Measurements from ENCODE around the gene KRTAP4-5. TPM values are rescaled to one million over a fixed set of nuclear protein-coding genes. Genes with fewer than 3 reads are reported as not detected.
"Not testable (repeated sequence)": the region's sequence is repeated elsewhere in the genome, so short reads cannot be mapped to it uniquely, and the experiment has no call there.

Gene KRTAP4-5
- total and polyA plus RNA-seq, 5 experiments from 2014 or later = not detected

DNA sequence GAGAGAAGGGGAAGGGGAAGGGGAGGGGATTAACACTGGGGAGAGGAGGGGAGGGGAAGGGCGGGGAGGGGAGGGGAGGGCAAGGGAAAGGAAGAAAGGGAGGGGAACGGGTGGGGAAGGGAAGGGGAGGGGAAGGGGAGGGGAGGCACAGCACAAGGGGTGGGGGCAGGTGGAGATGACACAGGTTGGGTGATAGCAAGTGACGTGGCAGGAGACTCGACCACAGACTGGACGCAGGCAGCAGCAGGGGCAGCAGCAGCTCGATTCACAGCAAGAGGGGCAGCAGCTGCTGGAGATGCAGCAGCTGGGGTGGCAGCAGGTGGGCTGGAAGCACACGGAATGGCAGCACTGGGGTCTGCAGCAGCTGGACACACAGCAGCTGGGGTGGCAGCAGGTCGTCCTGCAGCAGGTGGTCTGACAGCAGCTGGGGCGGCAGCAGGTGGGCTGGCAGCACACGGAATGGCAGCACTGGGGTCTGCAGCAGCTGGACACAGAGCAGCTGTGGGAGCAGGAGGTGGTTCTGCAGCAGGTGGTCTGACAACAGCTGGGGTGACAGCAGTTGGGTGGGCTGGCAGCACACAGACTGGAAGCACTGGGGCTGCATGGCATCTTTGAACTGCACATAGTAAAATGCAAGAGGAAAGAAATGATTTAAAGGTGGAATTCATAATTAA is 47.9 kb downstream of the KRTAP4-5 start, which contains the start of gene KRTAP4-16:
TSS of gene KRTAP4-16 (minus strand) at position 624 of the 674 bp plus-strand sequence. CDS start at position 624, 0 bp downstream.
- H3K27me3 Mint-ChIP-seq = peaks cover 5 to 10% (median 6%) of the 10 kb centered on the region in 5 donors
- DNase-seq (no peak), ATAC-seq (no peak)
- peaks cover 8 to 20% (median 12%) of the 10 kb centered on the region in 4 donors for H3K4me1 Mint-ChIP-seq
- no peak within 1 kb of the TSS for H3K4me3 Mint-ChIP-seq
- H3K36me3 Mint-ChIP-seq = no peaks in the 10 kb centered on the region
- peak within 1 kb of the TSS in 3 of 10 donors; percentile 9 to 56 (median 35) for H3K27ac Mint-ChIP-seq
- no peaks in the 10 kb centered on the region for H3K9me3 Mint-ChIP-seq
- POLR2A ChIA-PET = no interaction called here

DNA sequence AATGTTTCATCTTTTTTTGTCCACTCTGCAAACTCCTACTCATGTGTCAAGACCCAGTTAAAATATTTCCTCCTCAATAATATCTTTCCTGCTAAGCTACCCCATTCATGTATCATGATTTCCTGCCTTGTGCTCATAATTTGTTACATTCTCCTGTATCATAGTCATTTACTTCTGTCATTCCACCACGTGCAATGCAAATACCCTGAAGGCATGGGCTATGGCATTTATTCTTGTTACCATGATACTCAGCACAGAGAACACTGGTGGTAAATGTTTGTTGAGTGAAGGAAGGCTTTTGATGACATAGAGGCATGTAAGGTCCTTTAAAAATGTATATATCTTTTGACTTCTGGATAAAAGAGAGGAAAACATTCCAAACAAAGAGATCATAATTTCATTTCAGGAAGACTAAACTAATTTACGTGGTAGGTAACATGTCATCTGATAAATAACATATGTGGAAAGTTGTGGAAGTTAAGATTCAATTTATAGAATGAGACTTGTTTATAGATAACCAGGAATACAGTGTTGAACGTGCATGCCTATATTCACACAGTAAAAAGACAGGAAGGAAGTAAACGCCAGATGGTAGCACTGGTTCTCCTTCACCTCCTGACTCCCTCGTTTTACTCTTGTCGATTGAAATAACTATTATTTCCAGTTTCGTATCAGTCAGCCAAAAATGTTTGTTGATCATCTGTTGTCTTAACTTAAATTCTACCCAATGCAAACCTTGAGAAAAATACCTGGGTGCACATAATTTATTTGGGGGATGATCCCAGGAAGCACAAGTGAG is 49.7 kb downstream of the KRTAP4-5 start:
- H3K36me3 Mint-ChIP-seq, POLR2A ChIA-PET, H3K9me3 Mint-ChIP-seq, DNase-seq: not testable (repeated sequence)
- Mint-ChIP-seq H3K27me3 (peaks cover 6 to 14% (median 8%) of the 10 kb centered on the region in 5 donors), H3K4me3 (peak overlapping the region in 5 of 10 donors; percentile 8 to 56 (median 32)), H3K4me1 (peaks cover 6 to 20% (median 12%) of the 10 kb centered on the region in 4 donors), H3K27ac (peak overlapping the region in 2 of 10 donors; percentile 11 to 24)
- peak; percentile 52 to 62 for ATAC-seq

Other genes starting within 250 kb of the KRTAP4-5 start
Only the 30 nearest of the 40 such genes appear.
- gene KRTAP3-2, start 149.9 kb downstream of the KRTAP4-5 start, total RNA-seq = not detected
- not detected for gene KRTAP3-2, start 149.9 kb downstream of the KRTAP4-5 start, polyA plus RNA-seq
- not detected for gene KRTAP3-1, start 140.7 kb downstream of the KRTAP4-5 start, total RNA-seq
- not detected for gene KRTAP3-1, start 140.7 kb downstream of the KRTAP4-5 start, polyA plus RNA-seq
- not detected for gene KRTAP1-5, start 122.6 kb downstream of the KRTAP4-5 start, total RNA-seq
- gene KRTAP1-5, start 122.6 kb downstream of the KRTAP4-5 start, polyA plus RNA-seq = not detected
- gene KRTAP1-4, start 119.6 kb downstream of the KRTAP4-5 start, total RNA-seq = not detected
- gene KRTAP1-4, start 119.6 kb downstream of the KRTAP4-5 start, polyA plus RNA-seq = not detected
- not detected for gene KRTAP1-3, start 115.0 kb downstream of the KRTAP4-5 start, total RNA-seq
- not detected for gene KRTAP1-3, start 115.0 kb downstream of the KRTAP4-5 start, polyA plus RNA-seq
- not detected for gene KRTAP1-1, start 108.4 kb downstream of the KRTAP4-5 start, total RNA-seq
- not detected for gene KRTAP1-1, start 108.4 kb downstream of the KRTAP4-5 start, polyA plus RNA-seq
- not detected for gene KRTAP2-1, start 102.5 kb downstream of the KRTAP4-5 start, total RNA-seq
- gene KRTAP2-1, start 102.5 kb downstream of the KRTAP4-5 start, polyA plus RNA-seq = not detected
- not detected for gene KRTAP2-2, start 94.6 kb downstream of the KRTAP4-5 start, total RNA-seq
- not detected for gene KRTAP2-2, start 94.6 kb downstream of the KRTAP4-5 start, polyA plus RNA-seq
- gene KRTAP2-3, start 89.7 kb downstream of the KRTAP4-5 start, total RNA-seq = not detected
- gene KRTAP2-3, start 89.7 kb downstream of the KRTAP4-5 start, polyA plus RNA-seq = not detected
- gene KRTAP2-4, start 83.9 kb downstream of the KRTAP4-5 start, total RNA-seq = not detected
- not detected for gene KRTAP2-4, start 83.9 kb downstream of the KRTAP4-5 start, polyA plus RNA-seq
- not detected for gene KRTAP4-7, start 65.7 kb downstream of the KRTAP4-5 start, total RNA-seq
- gene KRTAP4-7, start 65.7 kb downstream of the KRTAP4-5 start, polyA plus RNA-seq = not detected
- gene KRTAP4-8, start 51.7 kb downstream of the KRTAP4-5 start, total RNA-seq = not detected
- not detected for gene KRTAP4-8, start 51.7 kb downstream of the KRTAP4-5 start, polyA plus RNA-seq
- gene KRTAP4-16, start 47.6 kb downstream of the KRTAP4-5 start, total RNA-seq = not detected
- not detected for gene KRTAP4-16, start 47.6 kb downstream of the KRTAP4-5 start, polyA plus RNA-seq
- not detected for gene KRTAP4-9, start 44.4 kb downstream of the KRTAP4-5 start, total RNA-seq
- gene KRTAP4-9, start 44.4 kb downstream of the KRTAP4-5 start, polyA plus RNA-seq = not detected
- gene KRTAP4-11, start 31.5 kb downstream of the KRTAP4-5 start, total RNA-seq = not detected
- not detected for gene KRTAP4-11, start 31.5 kb downstream of the KRTAP4-5 start, polyA plus RNA-seq
- gene KRTAP4-12, start 25.6 kb downstream of the KRTAP4-5 start, total RNA-seq = not detected
- under 1 TPM in 1 of 3 donors, not detected in 2; 0.15 TPM for gene KRTAP4-12, start 25.6 kb downstream of the KRTAP4-5 start, polyA plus RNA-seq
- gene KRTAP4-6, start 9.3 kb downstream of the KRTAP4-5 start, total RNA-seq = not detected
- gene KRTAP4-6, start 9.3 kb downstream of the KRTAP4-5 start, polyA plus RNA-seq = not detected
- gene KRTAP4-4, start 10.9 kb upstream of the KRTAP4-5 start, total RNA-seq = not detected
- not detected for gene KRTAP4-4, start 10.9 kb upstream of the KRTAP4-5 start, polyA plus RNA-seq
- not detected for gene KRTAP4-3, start 18.4 kb upstream of the KRTAP4-5 start, total RNA-seq
- gene KRTAP4-3, start 18.4 kb upstream of the KRTAP4-5 start, polyA plus RNA-seq = not detected
- not detected for gene KRTAP4-2, start 28.4 kb upstream of the KRTAP4-5 start, total RNA-seq
- gene KRTAP4-2, start 28.4 kb upstream of the KRTAP4-5 start, polyA plus RNA-seq = not detected
- not detected for gene KRTAP4-1, start 35.1 kb upstream of the KRTAP4-5 start, total RNA-seq
- gene KRTAP4-1, start 35.1 kb upstream of the KRTAP4-5 start, polyA plus RNA-seq = not detected
- gene KRTAP9-1, start 40.1 kb upstream of the KRTAP4-5 start, total RNA-seq = not detected
- not detected for gene KRTAP9-1, start 40.1 kb upstream of the KRTAP4-5 start, polyA plus RNA-seq
- not detected for gene KRTAP9-2, start 76.8 kb upstream of the KRTAP4-5 start, total RNA-seq
- not detected for gene KRTAP9-2, start 76.8 kb upstream of the KRTAP4-5 start, polyA plus RNA-seq
- gene KRTAP9-3, start 82.6 kb upstream of the KRTAP4-5 start, total RNA-seq = not detected
- not detected for gene KRTAP9-3, start 82.6 kb upstream of the KRTAP4-5 start, polyA plus RNA-seq
- gene KRTAP9-8, start 88.2 kb upstream of the KRTAP4-5 start, total RNA-seq = not detected
- gene KRTAP9-8, start 88.2 kb upstream of the KRTAP4-5 start, polyA plus RNA-seq = not detected
- gene KRTAP9-4, start 99.9 kb upstream of the KRTAP4-5 start, total RNA-seq = not detected
- not detected for gene KRTAP9-4, start 99.9 kb upstream of the KRTAP4-5 start, polyA plus RNA-seq
- gene KRTAP9-9, start 105.6 kb upstream of the KRTAP4-5 start, total RNA-seq = not detected
- gene KRTAP9-9, start 105.6 kb upstream of the KRTAP4-5 start, polyA plus RNA-seq = not detected
- not detected for gene KRTAP9-6, start 115.6 kb upstream of the KRTAP4-5 start, total RNA-seq
- not detected for gene KRTAP9-6, start 115.6 kb upstream of the KRTAP4-5 start, polyA plus RNA-seq
- not detected for gene KRTAP9-7, start 125.9 kb upstream of the KRTAP4-5 start, total RNA-seq
- gene KRTAP9-7, start 125.9 kb upstream of the KRTAP4-5 start, polyA plus RNA-seq = not detected
- gene KRTAP29-1, start 153.0 kb upstream of the KRTAP4-5 start, total RNA-seq = not detected
- gene KRTAP29-1, start 153.0 kb upstream of the KRTAP4-5 start, polyA plus RNA-seq = 1 to 10 TPM in 1 of 3 donors, not detected in 2; 1.1 TPM